ENCODE data around the gene HOXB1. TPM values are rescaled to one million over a fixed set of nuclear protein-coding genes. Genes with fewer than 3 reads are reported as not detected.

HOXB1 gene
- total and polyA plus RNA-seq, 2 donors (not counting 3 experiments of a cell fraction or from before 2014, with no cell fraction given), result not detected

GRCh38 chr17:48497103-48497502, 33.7 kb downstream of the HOXB1 start:
- intact Hi-C loops (cut with micrococcal nuclease), result no loop called here
- no peak overlapping the region for H3K4me3 ChIP-seq (replicated peaks in 1 of 3; ENCODE audit: insufficient read depth in 1 of 3, low read depth in 1 of 3, low read length in 3 of 3)
- H3K4me2 ChIP-seq (ENCODE audit: insufficient read depth, low read length), result no peak overlapping the region
- H3K9me3 ChIP-seq (replicated peaks; ENCODE audit: control insufficient read depth, insufficient read depth, low read length), result no peaks in the 10 kb centered on the region
- no peak overlapping the region for H3K27ac ChIP-seq (ENCODE audit: insufficient read depth, low read depth, low read length)
- dilution Hi-C loops (cut with MboI; ENCODE audit: extremely low pct_ligation_motif_present, low sequenced_read_pairs), result no loop called here
- peaks cover 0 to 7% of the 10 kb centered on the region in 2 experiments for H3K27me3 ChIP-seq (ENCODE audit: control insufficient read depth in 2 of 2, insufficient read depth in 2 of 2, low read length in 2 of 2)
- ChIA-PET POLR2A (no interaction called here), CTCF (interaction anchor here (0.8 to 0.9 kb wide), 2 partner anchors 145 to 161 kb away, joined by 3 read pairs; no protein-coding TSS in a partner anchor)
- BruUV-seq (replicated peaks), result no TSS peak
- no peak overlapping the region for H2AFZ ChIP-seq (ENCODE audit: low read depth, low read length)
- no peaks in the 10 kb centered on the region for H4K20me1 ChIP-seq (replicated peaks; ENCODE audit: control insufficient read depth, extremely low read depth, insufficient read depth, low read length)
- H3K9me1 ChIP-seq (replicated peaks; ENCODE audit: control insufficient read depth, extremely low read depth, insufficient read depth, low read length), result no peaks in the 10 kb centered on the region
- no peaks in the 10 kb centered on the region for H3K36me3 ChIP-seq (ENCODE audit: control insufficient read depth in 2 of 2, extremely low read depth in 1 of 2, insufficient read depth in 2 of 2, low read length in 2 of 2)
- TF ChIP-seq MYC (IDR thresholded peaks at IDR 0.05; ENCODE audit: low read depth, low read length) (no peak), JUN (IDR thresholded peaks at IDR 0.05; ENCODE audit: borderline replicate concordance, insufficient read depth, insufficient read length, low read depth) (no peak), POLR2AphosphoS5 (IDR thresholded peaks at IDR 0.05; ENCODE audit: insufficient read depth, low read depth, low read length) (no peak), EZH2 (IDR thresholded peaks at IDR 0.05; ENCODE audit: borderline replicate concordance, low read depth, low read length, severe bottlenecking) (no peak), MAX (IDR thresholded peaks at IDR 0.05; ENCODE audit: insufficient read depth, insufficient read length) (no peak), POLR2A (IDR thresholded peaks at IDR 0.05; ENCODE audit: low read depth, low read length) (no peak), CTCF (IDR thresholded peaks at IDR 0.05; ENCODE audit: extremely low read depth in 1 of 2, insufficient read depth in 1 of 2, low read depth in 1 of 2, low read length in 2 of 2) (no peak), GATA2 (IDR thresholded peaks at IDR 0.05; ENCODE audit: insufficient read depth, insufficient read length, low read depth, low read length) (no peak), FOS (IDR thresholded peaks at IDR 0.05; ENCODE audit: borderline replicate concordance, insufficient read depth, low read length) (no peak)
- DNase-seq (ENCODE audit: low read depth, low spot score) (peak; percentile 28), FAIRE-seq (peak; percentile 26)
- H3K79me2 ChIP-seq (ENCODE audit: control insufficient read depth, insufficient read depth, low read length), result no peaks in the 10 kb centered on the region
- H3K9ac ChIP-seq (replicated peaks; ENCODE audit: extremely low read depth, insufficient read depth, low read length), result no peak overlapping the region
- peaks cover 7% of the 10 kb centered on the region for H3K4me1 ChIP-seq (ENCODE audit: control insufficient read depth, extremely low read depth, insufficient read depth, low read length)
